K562 (cell line): Measurements from ENCODE around the gene WDR90. TPM values are rescaled to one million over a fixed set of nuclear protein-coding genes. Genes with fewer than 3 reads are reported as not detected.
A peak's percentile ranks its signal among the peaks of the same experiment; 100 is the strongest.

Experiments
- ATAC-seq: fragments of 200-7000 bp; cut with Tn5 transposase; 3 replicates; pipeline ENCODE4 v1.9.1; 2020; ENCODE audit warnings: moderate library complexity
- BruUV-seq: library from RNA; stranded (reverse); fragments of 400-500 nt; replicated peaks from 2 replicates; lab custom pipeline; 2021; lab: Mats Ljungman, UMichigan
- CTCF ChIA-PET: fragments of 300-600 bp; formaldehyde crosslinking; extraction: SDS; loops from one replicate; lab custom pipeline; 2021; ENCODE audit warnings: low intra/inter-chr PET ratio; lab: Yijun Ruan, JAX
- POLR2A ChIA-PET: fragments of 300-600, 350-650 bp; sonication (Branson Sonifier 250); formaldehyde crosslinking; extraction: SDS; loops from one replicate; lab custom pipeline; 2021; ENCODE audit warnings: antibody characterized with exemption, inconsistent platforms; lab: Yijun Ruan, JAX
- DNase-seq, 4 experiments: peaks; one replicate each; pipeline versions ENCODE4 v3.0.0 to v3.0.0-alpha.2; 2011 to 2018; ENCODE audit warnings: low spot score in 3 of 4, mixed read lengths in 3 of 4; ENCODE audit errors: extremely low read depth in 1 of 4
- FAIRE-seq: peaks from 2 replicates; lab custom pipeline; 2011; peaks lifted over from hg19 to GRCh38; lab: Jason Lieb, UNC
- H2AFZ ChIP-seq: 2 replicates; pipeline ENCODE4 v1.6.0; 2011; ENCODE audit warnings: low read depth, low read length, control low read depth, inconsistent platforms
- H3K27ac ChIP-seq: fragments of 200-600 bp; 3 replicates; pipeline ENCODE4 v1.8.0; 2011; ENCODE audit warnings: low read depth, mild to moderate bottlenecking, control low read depth, inconsistent platforms, low read length, moderate library complexity, mixed read lengths; ENCODE audit errors: extremely low read depth
- H3K27me3 ChIP-seq, 2 experiments: fragments of 300-600 bp in 1 of 2; 2 replicates in 1 of 2; 3 replicates in 1 of 2; pipeline versions ENCODE4 v1.6.0 to v1.8.0; 2011; ENCODE audit warnings: inconsistent platforms in 2 of 2, low read length in 2 of 2, mild to moderate bottlenecking in 1 of 2, mixed read lengths in 1 of 2, moderate library complexity in 1 of 2; ENCODE audit not compliant: control insufficient read depth in 2 of 2, insufficient read depth in 2 of 2
- H3K36me3 ChIP-seq: fragments of 300-600 bp; 3 replicates; pipeline ENCODE4 v1.8.0; 2011; ENCODE audit warnings: mild to moderate bottlenecking, low read length, inconsistent platforms; ENCODE audit not compliant: control insufficient read depth, insufficient read depth
- H3K4me1 ChIP-seq, 2 experiments: fragments of 200-600 bp in 1 of 2; replicated peaks in 1 of 2; 2 replicates in 1 of 2; 3 replicates in 1 of 2; pipeline versions ENCODE4 v1.5.1 to v1.8.0; 2011; ENCODE audit warnings: inconsistent platforms in 2 of 2, low read length in 2 of 2, mild to moderate bottlenecking in 1 of 2, mixed read lengths in 1 of 2, moderate library complexity in 1 of 2; ENCODE audit not compliant: control insufficient read depth in 2 of 2, insufficient read depth in 2 of 2
- H3K4me2 ChIP-seq: 2 replicates; pipeline ENCODE4 v1.6.1; 2011; ENCODE audit warnings: low read length, control low read depth, inconsistent platforms, mixed read lengths; ENCODE audit not compliant: insufficient read depth
- H3K4me3 ChIP-seq: fragments of 200-600 bp; sonication (generic), shearing (Covaris generic); 2 replicates; pipeline ENCODE4 v1.5.1; 2016; ENCODE audit warnings: control low read depth, inconsistent platforms
- H3K79me2 ChIP-seq: fragments of 200-600 bp; 3 replicates; pipeline ENCODE4 v1.8.0; 2011; ENCODE audit warnings: low read length, inconsistent platforms; ENCODE audit not compliant: control insufficient read depth, insufficient read depth
- H3K9ac ChIP-seq, 2 experiments: 2 replicates each; pipeline versions ENCODE4 v1.6.0 to v1.6.1; 2011; ENCODE audit warnings: low read depth in 2 of 2, low read length in 2 of 2, control low read depth in 1 of 2, inconsistent platforms in 1 of 2, mild to moderate bottlenecking in 1 of 2, mixed read lengths in 1 of 2; ENCODE audit not compliant: insufficient read depth in 1 of 2
- H3K9me1 ChIP-seq: one replicate; pipeline ENCODE4 v1.6.0; 2011; ENCODE audit warnings: inconsistent platforms, mild to moderate bottlenecking, low read length, moderate library complexity; ENCODE audit not compliant: control insufficient read depth, insufficient read depth
- H3K9me3 ChIP-seq: replicated peaks from 2 replicates; pipeline ENCODE4 v1.5.1; 2011; ENCODE audit warnings: low read depth, low read length, inconsistent platforms; ENCODE audit not compliant: control insufficient read depth, insufficient read depth
- H4K20me1 ChIP-seq: replicated peaks from 2 replicates; pipeline ENCODE4 v1.6.1; 2011; ENCODE audit warnings: low read length, inconsistent platforms, mixed read lengths; ENCODE audit not compliant: control insufficient read depth, insufficient read depth
- CGGBP1 ChIP-seq: fragments of 250-450 bp; sonication (Bioruptor Pico); IDR thresholded peaks from 2 replicates; pipeline ENCODE4 v1.9.0; 2021; ENCODE audit warnings: mild to moderate bottlenecking
- CSDE1 ChIP-seq, 2 experiments: fragments of 450-650 bp; IDR thresholded peaks; 2 replicates each; pipeline ENCODE4 v1.6.1; 2016; ENCODE audit warnings: mild to moderate bottlenecking in 1 of 2
- ESRRA ChIP-seq: fragments of 450-650 bp; IDR thresholded peaks from 2 replicates; pipeline ENCODE4 v1.6.1; 2014; ENCODE audit warnings: low read depth, mild to moderate bottlenecking, moderate library complexity, borderline replicate concordance
- GTF3C2 ChIP-seq: IDR thresholded peaks from 3 replicates; pipeline ENCODE4 v1.6.1; 2011; ENCODE audit warnings: borderline replicate concordance, mild to moderate bottlenecking, moderate library complexity; ENCODE audit not compliant: insufficient read length; ENCODE audit errors: extremely low read depth
- HNRNPL ChIP-seq: fragments of 200-400 bp; formaldehyde crosslinking; IDR thresholded peaks from 2 replicates; pipeline ENCODE4 v1.6.1; 2017; ENCODE audit warnings: low read depth, mild to moderate bottlenecking, low read length
- NELFE ChIP-seq: IDR thresholded peaks from 2 replicates; pipeline ENCODE4 v1.6.1; 2011; ENCODE audit warnings: mild to moderate bottlenecking; ENCODE audit not compliant: insufficient read depth, insufficient read length
- POLR2B ChIP-seq: fragments of 450-650 bp; IDR thresholded peaks from 2 replicates; pipeline ENCODE4 v1.6.1; 2018; ENCODE audit warnings: low read depth; ENCODE audit not compliant: partially characterized antibody
- POLR2G ChIP-seq: fragments of 200-400 bp; formaldehyde crosslinking; IDR thresholded peaks from 2 replicates; pipeline ENCODE4 v1.6.1; 2017; ENCODE audit warnings: low read depth, mild to moderate bottlenecking, antibody characterized with exemption, low read length, moderate library complexity
- RBFOX2 ChIP-seq: fragments of 200-400 bp; formaldehyde crosslinking; IDR thresholded peaks from 2 replicates; pipeline ENCODE4 v1.6.1; 2017; ENCODE audit warnings: low read depth, mild to moderate bottlenecking, low read length, moderate library complexity
- RBM22 ChIP-seq: fragments of 200-400 bp; formaldehyde crosslinking; IDR thresholded peaks from 2 replicates; pipeline ENCODE4 v1.6.1; 2018; ENCODE audit warnings: low read length, low read depth; ENCODE audit not compliant: poor library complexity, severe bottlenecking
- SIRT6 ChIP-seq: IDR thresholded peaks from one replicate; pipeline ENCODE4 v1.6.1; 2012; ENCODE audit warnings: low read depth, mild to moderate bottlenecking, control low read depth, inconsistent platforms, low read length, moderate library complexity
- ZBTB43 ChIP-seq: sonication (generic); formaldehyde crosslinking; IDR thresholded peaks from 2 replicates; pipeline ENCODE4 v1.8.0; 2023; ENCODE audit warnings: mild to moderate bottlenecking, missing genetic modification reagents
- ZNF316 ChIP-seq: fragments of 450-650 bp; IDR thresholded peaks from 2 replicates; pipeline ENCODE4 v1.6.1; 2016
- ZNF655 ChIP-seq: fragments of 250-450 bp; sonication (Bioruptor Pico); IDR thresholded peaks from 2 replicates; pipeline ENCODE4 v1.5.0; 2021
- WGBS: fragments of 100-300 bp; shearing (Covaris generic); methylation state at CpG from one replicate; pipeline ENCODE4 v1.1.6; 2016; ENCODE audit warnings: low coverage, mixed read lengths; ENCODE audit not compliant: insufficient coverage; ENCODE audit errors: missing lambda C conversion rate; 5-methylcytosine and 5-hydroxymethylcytosine counted together
- in situ Hi-C: fragments of 300-500 bp; cut with MboI; formaldehyde crosslinking; loops from 4 replicates; pipeline ENCODE4 v1.15.0; 2018; ENCODE audit warnings: inconsistent platforms, mixed read lengths
- intact Hi-C: fragments of 100-400 bp; cut with micrococcal nuclease; formaldehyde crosslinking; loops from 2 replicates; pipeline ENCODE4 v1.14.2; 2022
- polyA plus RNA-seq, 8 experiments: library from polyadenylated mRNA; depleted of rRNA in 4 of 8; stranded (reverse) in 5 of 8; unstranded in 3 of 8; fragments of >200 nt; fragmentation: Nextera tagmentation in 2 of 8; fragmentation: Illumina TruSeq in 1 of 8; extraction: Ambion mirVana in 2 of 8; extraction: Trizol in 1 of 8; gene quantifications; 2 replicates each; pipeline versions ENCODE4 v1.2.1 to v1.2.3, GENCODE V29; 2011 to 2014; ENCODE audit warnings: inconsistent platforms in 1 of 8, missing spikeins in 1 of 8
- total RNA-seq, 7 experiments: library from RNA; depleted of rRNA in 6 of 7; stranded (reverse); fragments of >200 nt in 6 of 7; fragmentation: Illumina TruSeq in 2 of 7; extraction: Trizol in 2 of 7; gene quantifications; 2 replicates each; pipeline versions ENCODE4 v1.2.1 to v1.2.3, GENCODE V29; 2011 to 2021; ENCODE audit warnings: low replicate concordance in 1 of 7

Gene WDR90
- total and polyA plus RNA-seq, 9 of the 15 experiments (the other 6 are each of a cell fraction or from before 2014, with no cell fraction given) = 0.44 to 12.6 (median 3.3) TPM

- no peak for TF ChIP-seq CGGBP1
- no peak for TF ChIP-seq ZBTB43
- TF ChIP-seq NELFE = no peak
These were observed 20.5 kb downstream of the WDR90 start (continued) for GRCh38 chr16:669666-670065.

- intact Hi-C loops = no loop called here
- peak; percentile 49; the same call in 1 of the 2 replicates for TF ChIP-seq POLR2G
- TF ChIP-seq POLR2B = no peak
- TF ChIP-seq SIRT6 = no peak
- no peak for TF ChIP-seq CSDE1 (IDR thresholded peaks at IDR 0.05)
- TF ChIP-seq RBFOX2 = peak; percentile 48
- TF ChIP-seq HNRNPL = 0 out of 2 replicates have a peak, but pooled peaks have one; percentile 20
- no peak for TF ChIP-seq GTF3C2
- TF ChIP-seq ZNF655 (CRISPR knock-in tag) = no peak
- no peak for TF ChIP-seq RBM22
- no peak for TF ChIP-seq ESRRA
- no peak for TF ChIP-seq ZNF316
These were observed 21.6 kb downstream of the WDR90 start for GRCh38 chr16:670485-671352.

More at GRCh38 chr16:670485-671352, 21.6 kb downstream of the WDR90 start:
- no peaks in the 10 kb centered on the region for H3K9me1 ChIP-seq
- peak overlapping the region in 1 of 2 experiments; percentile 98; a peak in 2 of 4 replicates for H3K9ac ChIP-seq
- in situ Hi-C loops = loop anchor here (10.0 kb wide), 1 partner anchor 276 kb away; the partner anchor contains the start of gene NME4
- H4K20me1 ChIP-seq = 0 out of 2 replicates have a peak, but pooled peaks cover 4% of the 10 kb centered on the region
- no TSS peak for BruUV-seq
- no peaks in the 10 kb centered on the region for H3K27me3 ChIP-seq
- CTCF ChIA-PET = no interaction called here
- no peak for ATAC-seq
- FAIRE-seq = no peak
- POLR2A ChIA-PET = interaction anchor here (0.5 to 1.1 kb wide), 3 partner anchors 82 to 128 kb away, joined by 3 read pairs; no protein-coding TSS in a partner anchor
- no peak overlapping the region for H3K4me3 ChIP-seq
- WGBS = 92% methylated on average over 17 of the region's 52 CpGs
- H3K9me3 ChIP-seq = no peaks in the 10 kb centered on the region
- peaks cover 24 to 98% of the 10 kb centered on the region in 2 experiments for H3K4me1 ChIP-seq
- H3K36me3 ChIP-seq = peaks cover 60% of the 10 kb centered on the region
- H3K27ac ChIP-seq = no peak overlapping the region
- no peak overlapping the region for H2AFZ ChIP-seq
- H3K79me2 ChIP-seq = peaks cover 28% of the 10 kb centered on the region
- DNase-seq = no peak
- H3K4me2 ChIP-seq = no peak overlapping the region
